Fibroblast of mammary gland (primary cell): Measurements from ENCODE around the gene RASL10B.

ENCODE experiments used
- DNase-seq: peaks from one replicate; pipeline ENCODE4 v3.0.0-alpha.2; 2010; ENCODE audit warnings: low read depth
- H3K4me3 ChIP-seq: 2 replicates; pipeline ENCODE4 v1.5.1; 2011; ENCODE audit warnings: low read depth, mild to moderate bottlenecking, low read length, moderate library complexity; ENCODE audit not compliant: control insufficient read depth
- TF ChIP-seq, protein P1 (sequence below): conservative IDR thresholded peaks from 2 replicates; pipeline ENCODE4 v1.5.1; 2011; ENCODE audit warnings: low read depth, low read length, inconsistent platforms; ENCODE audit not compliant: control insufficient read depth, insufficient read depth

The RASL10B gene

DNA sequence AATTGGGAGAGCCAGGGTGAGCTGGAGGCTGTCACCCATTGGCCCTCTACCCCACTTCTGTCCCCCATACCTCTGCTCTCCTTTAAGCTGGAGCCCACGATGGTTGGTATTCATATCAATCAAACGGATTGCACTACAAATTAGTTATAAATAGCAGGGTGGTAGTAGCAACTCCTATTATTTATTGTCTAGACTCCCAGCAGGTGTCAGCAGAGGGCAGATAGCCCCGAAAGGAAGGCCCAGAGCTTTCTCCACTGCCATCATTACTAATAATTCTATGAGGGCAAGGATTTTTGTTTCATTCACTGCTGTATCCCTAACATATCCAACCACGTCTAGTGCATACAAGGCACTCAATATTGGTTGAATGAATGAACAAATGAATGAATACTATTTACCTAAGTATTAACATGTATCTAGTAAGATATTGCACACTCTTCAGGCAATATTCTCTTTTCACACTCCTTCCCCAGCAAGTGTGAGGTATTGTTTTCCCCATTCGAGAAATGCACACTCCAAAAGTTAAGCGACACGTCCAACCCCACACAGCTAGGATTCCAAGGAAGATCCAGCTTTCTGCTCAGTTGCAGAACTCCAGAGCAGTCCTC lies 35.6 kb downstream of the RASL10B start:
- H3K4me3 ChIP-seq = no peak overlapping the region
- peak; percentile 58 for DNase-seq
- TF ChIP-seq, protein P1, sequence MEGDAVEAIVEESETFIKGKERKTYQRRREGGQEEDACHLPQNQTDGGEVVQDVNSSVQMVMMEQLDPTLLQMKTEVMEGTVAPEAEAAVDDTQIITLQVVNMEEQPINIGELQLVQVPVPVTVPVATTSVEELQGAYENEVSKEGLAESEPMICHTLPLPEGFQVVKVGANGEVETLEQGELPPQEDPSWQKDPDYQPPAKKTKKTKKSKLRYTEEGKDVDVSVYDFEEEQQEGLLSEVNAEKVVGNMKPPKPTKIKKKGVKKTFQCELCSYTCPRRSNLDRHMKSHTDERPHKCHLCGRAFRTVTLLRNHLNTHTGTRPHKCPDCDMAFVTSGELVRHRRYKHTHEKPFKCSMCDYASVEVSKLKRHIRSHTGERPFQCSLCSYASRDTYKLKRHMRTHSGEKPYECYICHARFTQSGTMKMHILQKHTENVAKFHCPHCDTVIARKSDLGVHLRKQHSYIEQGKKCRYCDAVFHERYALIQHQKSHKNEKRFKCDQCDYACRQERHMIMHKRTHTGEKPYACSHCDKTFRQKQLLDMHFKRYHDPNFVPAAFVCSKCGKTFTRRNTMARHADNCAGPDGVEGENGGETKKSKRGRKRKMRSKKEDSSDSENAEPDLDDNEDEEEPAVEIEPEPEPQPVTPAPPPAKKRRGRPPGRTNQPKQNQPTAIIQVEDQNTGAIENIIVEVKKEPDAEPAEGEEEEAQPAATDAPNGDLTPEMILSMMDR = peak; percentile 74

DNA sequence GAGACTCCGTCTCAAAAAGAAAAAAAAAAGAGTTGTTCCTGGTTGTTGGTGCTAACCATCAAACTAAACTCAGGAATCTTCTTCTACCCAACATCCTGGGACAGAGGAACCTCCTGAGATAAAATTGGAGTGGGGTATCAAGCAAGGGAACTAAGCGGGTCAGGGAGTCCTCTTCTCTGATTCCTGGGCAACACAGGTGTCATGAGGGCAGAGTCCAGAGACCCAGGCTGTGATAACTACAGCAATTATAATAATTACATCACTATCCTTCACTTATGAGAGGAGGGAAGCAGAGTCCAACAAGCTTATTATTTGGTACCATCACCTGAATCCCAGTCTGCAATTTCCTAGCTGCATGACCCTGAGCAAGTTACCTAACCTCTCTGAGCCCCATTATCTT lies 37.4 kb downstream of the RASL10B start:
- no peak overlapping the region for H3K4me3 ChIP-seq
- no peak for DNase-seq
- TF ChIP-seq, protein P1 = no peak

DNA sequence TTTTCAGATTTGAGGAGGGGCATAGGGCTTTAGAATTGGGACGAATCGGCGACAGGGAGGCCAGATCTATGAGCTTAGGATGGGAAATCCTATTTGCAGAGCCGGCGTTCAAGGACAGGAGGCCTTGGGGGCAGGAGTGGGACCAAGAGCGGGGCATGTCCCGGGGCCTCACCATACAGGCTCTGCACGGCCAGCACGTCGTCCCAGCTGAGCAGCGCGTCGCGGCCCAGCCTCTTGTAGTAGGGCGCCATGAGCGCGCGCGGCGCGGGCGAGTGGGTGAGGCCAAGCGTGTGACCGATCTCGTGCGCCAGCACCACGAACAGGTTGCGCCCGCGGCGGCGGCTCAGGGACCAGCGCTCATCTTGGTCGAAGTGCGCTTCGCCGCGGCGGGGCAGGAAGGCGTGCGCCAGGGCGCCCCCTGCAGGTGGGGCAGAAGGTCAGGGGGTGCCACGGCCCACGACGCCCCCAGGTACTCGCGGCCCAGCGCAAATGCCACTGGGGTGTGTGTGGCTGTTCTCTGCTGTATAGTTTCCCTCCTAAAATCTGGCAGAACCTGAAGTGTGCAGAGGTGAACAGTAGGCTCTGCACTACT lies 38.6 kb downstream of the RASL10B start:
- DNase-seq = no peak
- H3K4me3 ChIP-seq = no peak overlapping the region
- TF ChIP-seq, protein P1 = no peak

DNA sequence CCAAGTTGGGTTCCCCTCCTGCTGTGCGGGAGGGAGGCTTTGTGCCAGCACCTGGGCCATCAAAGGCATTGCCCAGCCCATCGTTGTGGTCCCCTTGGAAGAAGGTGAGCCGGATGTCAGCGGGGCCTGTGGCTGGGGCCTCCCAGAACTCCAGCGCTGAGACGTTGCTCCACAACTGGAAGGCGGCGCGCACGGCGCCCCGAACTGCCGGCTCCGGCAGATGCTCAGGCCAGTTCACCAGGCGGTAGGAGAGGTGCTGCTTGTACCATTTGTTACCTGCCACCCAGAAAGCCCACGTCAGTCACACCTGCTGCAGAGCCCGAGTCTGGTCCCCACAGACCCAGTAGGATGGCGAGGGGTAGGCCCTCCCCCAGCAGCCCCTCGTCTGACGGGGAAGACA lies 41.7 kb downstream of the RASL10B start:
- TF ChIP-seq, protein P1 = no peak
- no peak for DNase-seq
- H3K4me3 ChIP-seq = no peak overlapping the region

DNA sequence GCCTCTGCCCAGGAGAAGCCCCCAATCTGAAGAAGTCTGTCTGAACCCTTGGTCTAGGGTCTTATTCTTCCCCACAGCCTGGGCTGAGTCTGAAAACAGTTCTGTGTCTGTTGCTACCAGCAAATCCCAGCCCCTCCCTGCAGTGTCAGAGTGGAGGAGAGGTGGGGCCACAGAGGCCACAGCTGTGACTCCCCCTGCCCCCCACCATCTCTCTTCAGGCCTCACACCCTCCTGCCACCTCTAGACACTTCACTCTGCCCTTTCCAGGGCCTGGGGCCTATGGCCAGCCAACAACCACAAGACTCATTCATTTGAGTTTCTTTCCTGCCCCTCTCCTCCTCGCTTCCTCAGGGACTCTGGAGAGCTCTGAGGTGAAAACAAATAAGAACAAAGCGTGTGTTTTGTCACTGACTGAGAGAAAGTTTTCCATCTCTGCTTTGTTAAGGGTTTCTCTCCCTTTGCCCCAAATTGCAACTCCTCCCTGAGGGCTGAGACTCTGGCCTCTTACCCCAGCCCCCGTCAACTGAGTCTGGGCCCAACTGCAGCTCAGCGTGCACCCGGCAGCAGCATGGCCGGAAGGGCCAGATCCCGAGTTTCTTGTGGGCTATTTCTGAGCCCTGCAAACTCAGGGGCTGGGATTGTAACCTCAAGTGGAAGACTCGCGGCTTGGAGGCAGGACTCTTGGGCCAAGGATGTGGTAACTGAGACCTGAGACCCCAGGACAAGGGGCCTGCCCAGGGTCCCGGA lies 42.4 kb downstream of the RASL10B start:
- TF ChIP-seq, protein P1 = no peak
- H3K4me3 ChIP-seq = no peak overlapping the region
- DNase-seq = no peak

DNA sequence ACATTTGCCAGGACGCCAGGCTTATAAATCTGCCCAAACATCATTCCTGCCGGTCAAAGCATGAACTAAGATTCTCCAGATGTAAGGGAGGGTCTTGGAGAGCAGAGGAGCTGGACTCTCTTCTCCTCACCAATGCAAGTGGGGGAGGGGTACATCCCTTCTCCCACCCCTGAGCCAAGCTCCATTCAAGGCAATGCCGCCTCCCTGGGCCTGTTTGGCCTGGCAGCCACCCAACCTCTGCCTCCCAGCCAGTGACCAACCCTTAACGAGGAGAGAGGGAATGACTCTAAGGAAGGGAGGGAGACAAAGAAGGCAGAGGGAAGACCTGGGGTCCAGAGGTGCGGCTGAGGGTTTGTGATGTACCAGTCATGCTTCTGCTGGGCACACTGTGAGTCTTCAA lies 43.1 kb downstream of the RASL10B start:
- peak; percentile 32 for DNase-seq
- TF ChIP-seq, protein P1 = no peak
- H3K4me3 ChIP-seq = no peak overlapping the region

DNA sequence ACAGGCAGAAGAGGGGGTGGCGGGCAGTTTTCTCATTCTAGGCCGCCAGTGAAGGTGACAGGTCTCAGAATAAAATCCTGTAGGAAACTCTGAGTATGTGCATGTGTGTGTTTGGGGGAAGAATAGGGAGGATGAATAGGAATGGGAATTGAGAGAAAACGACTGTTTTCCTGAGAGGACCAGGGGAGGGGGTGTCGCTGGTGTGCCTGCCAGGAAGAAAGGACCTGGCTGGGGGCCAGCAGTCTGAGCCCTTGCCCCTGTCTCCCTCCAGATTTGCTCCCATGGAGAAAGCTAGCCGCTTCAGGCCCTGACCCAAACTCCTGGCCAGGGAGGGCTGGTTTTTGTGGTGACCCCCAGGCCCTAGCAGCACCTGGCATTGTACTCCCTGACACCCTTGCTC lies 43.6 kb downstream of the RASL10B start:
- DNase-seq = no peak
- TF ChIP-seq, protein P1 = no peak
- no peak overlapping the region for H3K4me3 ChIP-seq
